Stimulated activated CD8-positive, alpha-beta memory T cell treated with anti-CD3 and anti-CD28 coated beads, Interleukin-2, amount 100 ng/mL, for 1 hour (primary cell): Measurements from ENCODE around the gene CAMSAP3.

Experiments
- DNase-seq, 2 donors: peaks; one replicate each; pipeline ENCODE4 v3.0.0-alpha.2; 2020; ENCODE audit warnings: low read depth in 2 of 2

The CAMSAP3 gene

DNA sequence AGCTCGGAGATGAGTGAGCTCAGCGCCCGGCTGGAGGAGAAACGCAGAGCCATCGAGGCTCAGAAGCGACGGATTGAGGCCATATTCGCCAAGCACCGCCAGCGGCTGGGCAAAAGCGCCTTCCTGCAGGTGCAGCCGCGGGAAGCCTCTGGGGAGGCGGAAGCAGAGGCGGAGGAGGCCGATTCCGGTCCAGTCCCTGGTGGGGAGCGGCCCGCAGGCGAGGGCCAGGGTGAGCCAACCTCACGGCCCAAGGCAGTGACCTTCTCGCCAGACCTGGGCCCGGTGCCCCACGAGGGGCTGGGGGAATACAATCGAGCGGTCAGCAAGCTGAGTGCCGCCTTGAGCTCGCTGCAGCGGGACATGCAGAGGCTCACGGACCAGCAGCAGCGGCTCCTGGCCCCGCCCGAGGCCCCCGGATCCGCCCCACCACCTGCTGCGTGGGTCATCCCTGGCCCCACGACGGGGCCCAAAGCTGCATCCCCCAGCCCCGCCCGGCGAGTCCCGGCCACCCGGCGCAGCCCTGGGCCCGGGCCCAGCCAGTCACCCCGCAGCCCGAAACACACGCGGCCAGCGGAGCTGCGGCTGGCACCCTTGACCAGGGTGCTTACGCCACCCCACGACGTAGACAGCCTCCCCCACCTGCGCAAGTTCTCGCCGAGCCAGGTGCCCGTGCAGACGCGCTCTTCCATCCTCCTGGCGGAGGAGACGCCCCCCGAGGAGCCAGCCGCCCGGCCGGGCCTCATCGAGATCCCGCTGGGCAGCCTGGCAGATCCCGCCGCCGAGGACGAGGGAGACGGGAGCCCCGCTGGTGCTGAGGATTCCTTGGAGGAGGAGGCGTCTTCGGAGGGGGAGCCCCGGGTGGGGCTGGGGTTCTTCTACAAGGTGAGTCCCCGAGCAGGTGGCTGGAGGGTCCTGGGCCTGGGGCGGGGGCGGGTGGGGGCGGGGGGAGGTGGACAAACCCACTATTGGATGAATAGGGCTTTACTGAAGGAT is 16.9 kb downstream of the CAMSAP3 start:
- no peak for DNase-seq

DNA sequence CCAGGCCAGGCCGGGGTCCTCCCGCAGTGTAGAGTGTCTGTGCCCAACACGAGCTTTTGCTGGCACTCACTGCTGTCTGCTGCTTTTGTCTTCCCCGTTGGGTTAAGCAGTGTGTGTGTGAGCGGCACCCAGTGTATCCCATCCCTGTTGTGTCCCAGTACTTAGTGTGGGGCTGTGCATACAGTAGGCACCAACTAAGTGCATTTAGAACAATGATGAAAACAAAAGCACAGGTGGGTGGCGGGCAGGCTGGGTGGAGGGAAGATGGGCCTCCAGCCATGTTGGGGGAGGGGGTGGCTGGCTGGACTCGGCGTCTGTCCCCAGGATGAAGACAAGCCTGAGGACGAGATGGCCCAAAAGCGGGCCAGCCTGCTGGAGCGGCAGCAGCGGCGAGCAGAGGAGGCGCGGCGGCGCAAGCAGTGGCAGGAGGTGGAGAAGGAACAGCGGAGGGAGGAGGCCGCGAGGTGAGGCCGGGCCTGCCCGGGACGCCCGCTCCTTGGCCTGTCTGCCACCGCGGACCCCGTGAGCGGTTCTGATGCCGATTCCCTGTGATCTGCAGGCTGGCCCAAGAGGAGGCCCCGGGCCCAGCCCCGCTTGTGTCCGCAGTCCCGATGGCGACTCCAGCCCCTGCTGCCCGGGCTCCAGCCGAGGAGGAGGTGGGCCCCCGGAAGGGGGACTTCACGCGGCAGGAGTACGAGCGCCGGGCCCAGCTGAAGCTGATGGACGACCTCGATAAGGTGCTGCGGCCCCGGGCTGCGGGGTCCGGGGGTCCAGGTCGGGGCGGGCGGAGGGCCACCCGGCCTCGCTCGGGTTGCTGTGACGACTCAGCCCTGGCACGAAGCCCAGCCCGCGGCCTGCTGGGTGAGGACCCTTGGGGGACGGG is 19.4 kb downstream of the CAMSAP3 start:
- no peak for DNase-seq

DNA sequence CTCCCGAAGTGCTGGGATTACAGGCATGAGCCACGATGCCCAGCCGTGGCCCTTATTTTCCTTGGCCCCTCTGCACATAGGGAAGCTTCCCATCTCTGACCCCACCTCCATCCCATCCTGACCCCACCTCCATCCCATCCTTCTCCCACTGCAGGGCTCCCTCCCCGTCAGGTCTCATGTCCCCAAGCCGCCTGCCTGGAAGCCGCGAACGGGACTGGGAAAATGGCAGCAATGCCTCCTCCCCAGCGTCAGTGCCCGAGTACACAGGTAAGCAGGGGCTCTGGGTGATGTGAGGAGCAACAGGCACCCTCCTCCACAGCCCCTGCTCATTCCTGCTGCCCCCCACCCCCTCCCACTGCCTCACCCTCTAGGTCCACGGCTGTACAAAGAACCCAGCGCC is 21.5 kb downstream of the CAMSAP3 start:
- no peak for DNase-seq

DNA sequence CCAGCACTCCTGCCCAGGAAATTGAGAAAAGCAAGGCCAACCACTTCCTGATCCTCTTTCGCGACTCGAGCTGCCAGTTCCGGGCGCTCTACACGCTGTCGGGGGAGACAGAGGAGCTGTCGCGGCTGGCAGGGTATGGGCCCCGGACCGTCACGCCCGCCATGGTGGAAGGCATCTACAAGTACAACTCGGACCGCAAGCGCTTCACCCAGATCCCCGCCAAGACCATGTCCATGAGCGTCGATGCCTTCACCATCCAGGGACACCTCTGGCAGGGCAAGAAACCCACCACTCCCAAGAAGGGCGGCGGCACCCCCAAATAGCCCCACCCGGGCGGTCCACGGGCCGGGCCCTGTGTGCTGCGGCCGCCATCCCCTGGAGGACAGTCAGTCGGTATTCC is 22.1 kb downstream of the CAMSAP3 start:
- no peak for DNase-seq

DNA sequence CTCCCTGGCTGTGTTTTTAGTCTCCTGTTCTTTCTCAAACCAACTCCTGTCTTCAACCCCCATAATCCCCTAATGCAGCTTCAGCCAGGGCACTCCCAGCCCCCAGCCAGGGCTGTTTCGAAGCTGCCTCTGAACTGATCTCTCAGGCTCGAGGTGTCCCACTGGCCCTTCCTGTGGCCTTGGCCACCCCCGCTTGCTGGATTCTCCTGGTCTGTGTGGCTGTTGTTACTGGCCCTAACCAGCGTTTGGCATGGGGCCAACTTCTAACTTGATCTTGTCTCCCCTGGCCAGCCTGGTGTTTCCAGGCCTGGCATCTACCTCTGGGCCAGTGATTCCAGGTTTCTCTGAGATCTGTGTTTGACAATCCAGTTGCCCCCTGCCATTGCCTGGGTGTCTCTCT is 22.7 kb downstream of the CAMSAP3 start:
- no peak for DNase-seq

DNA sequence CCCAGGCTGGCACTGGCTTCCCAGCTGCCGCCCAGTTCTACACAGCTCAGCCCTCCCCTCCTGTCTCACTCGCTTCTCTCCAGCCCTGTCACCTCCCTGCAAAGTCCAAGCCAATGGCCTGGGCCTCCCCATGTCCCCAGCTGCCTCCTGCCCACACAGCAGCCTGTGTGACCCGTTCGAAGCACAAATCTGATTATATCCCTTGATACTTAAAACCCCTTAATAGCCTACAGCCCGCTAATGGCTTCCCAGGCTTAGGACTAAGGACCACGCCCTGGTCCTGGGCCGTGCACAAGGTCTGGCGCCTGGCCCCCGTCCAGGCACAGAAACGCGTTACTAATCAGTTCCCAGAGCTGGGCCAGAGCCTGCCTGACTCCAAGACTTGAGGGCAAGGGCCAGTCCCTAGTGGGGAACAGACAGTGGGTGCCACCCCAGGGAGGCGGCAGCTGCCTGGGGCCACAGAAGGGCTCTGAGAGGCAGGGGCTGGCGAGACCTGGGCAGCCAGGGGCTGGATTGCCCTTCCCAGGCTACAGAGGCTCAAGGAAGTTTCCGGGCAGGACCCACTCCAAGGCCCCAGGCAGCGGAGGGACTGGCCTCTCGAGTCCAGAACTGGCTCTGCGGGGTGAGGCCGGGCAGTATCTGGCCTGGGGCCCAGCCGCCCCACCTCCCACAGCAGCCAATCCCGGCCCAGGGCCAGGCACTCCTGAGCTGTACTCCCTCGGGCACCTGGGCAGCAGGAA is 23.3 kb downstream of the CAMSAP3 start:
- DNase-seq: no peak

DNA sequence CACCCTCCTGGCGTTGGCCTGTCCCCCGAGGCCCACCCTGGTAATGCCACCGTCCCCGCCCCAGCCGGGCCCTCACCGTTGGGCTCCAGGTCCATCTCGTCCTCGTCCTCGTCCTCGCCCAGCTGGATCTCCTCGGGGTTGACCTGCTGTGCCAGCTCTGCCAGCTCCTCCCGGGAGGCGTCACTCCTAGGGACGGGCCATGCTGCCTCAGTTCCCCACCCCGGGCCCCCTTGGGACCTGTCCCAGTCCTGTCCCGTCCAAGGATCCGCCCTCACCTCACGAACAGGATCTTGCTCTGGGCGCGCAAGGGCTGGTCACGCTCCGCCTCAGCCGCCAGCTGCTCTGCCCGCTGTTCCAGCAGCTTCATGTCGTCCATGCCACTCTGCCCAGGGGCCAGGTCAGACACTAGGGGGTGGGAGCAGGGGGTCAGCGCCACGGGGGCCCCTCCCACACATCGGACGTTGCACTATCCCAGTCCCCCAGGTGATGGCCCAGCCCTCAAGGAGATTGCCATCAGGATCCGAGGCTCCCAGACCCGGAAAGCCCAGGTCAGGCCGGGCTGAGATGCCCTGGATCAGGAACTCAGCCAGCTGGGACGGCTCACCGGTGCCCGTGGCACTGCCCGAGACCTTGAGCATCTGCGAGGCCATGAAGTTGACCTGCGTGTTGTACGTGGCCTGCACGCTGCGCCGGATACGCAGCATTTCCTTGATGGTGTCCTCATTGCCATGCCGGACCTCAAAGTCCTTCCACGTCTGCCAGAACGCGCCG is 24.2 kb downstream of the CAMSAP3 start:
- no peak for DNase-seq

DNA sequence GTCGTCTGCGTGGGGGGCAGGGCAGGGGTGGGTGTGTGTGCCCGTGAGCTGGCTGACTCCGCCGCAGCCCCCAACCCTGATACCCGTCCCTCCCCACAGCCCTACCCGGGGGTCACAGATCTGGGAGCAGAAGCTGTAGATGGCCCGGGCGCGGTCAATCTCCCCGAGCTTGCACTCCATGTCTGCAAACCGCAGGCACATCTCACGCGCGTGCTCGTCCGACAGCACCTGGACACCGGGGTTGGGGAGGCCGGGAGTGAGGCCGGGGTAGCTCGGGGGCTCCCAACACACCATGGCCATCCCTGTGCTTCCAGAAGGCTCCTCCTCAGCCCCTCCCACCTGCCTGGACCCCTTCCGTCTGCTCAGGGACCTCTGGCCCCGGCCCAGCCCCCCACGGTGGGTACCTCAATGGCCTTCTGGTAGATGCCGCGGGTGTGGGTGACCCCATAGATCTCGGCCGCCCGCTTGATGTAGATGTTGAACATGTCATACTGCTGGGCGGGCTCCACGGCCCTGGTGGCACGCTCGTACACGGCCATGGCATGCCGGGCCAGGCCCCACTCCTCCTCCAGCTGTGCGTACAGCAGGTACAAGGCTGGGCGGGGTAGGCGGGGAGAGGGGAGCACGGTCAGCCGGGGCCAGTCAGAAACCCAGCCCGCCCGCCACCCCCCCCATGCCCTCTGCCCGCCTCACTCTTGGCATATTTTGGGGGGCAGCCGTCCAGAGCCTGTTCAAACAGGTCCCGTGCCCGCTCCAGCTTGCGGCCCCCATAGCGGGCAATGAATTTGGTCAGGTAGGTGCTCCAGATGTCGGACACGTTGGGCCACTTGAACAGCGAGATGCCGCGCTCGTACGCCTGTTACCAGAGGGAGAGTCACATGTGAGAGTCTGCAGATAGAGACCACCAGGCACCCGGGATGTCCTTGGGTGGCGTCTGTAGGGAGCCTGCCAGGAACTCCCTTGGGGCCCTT is 25.1 kb downstream of the CAMSAP3 start:
- DNase-seq: no peak

DNA sequence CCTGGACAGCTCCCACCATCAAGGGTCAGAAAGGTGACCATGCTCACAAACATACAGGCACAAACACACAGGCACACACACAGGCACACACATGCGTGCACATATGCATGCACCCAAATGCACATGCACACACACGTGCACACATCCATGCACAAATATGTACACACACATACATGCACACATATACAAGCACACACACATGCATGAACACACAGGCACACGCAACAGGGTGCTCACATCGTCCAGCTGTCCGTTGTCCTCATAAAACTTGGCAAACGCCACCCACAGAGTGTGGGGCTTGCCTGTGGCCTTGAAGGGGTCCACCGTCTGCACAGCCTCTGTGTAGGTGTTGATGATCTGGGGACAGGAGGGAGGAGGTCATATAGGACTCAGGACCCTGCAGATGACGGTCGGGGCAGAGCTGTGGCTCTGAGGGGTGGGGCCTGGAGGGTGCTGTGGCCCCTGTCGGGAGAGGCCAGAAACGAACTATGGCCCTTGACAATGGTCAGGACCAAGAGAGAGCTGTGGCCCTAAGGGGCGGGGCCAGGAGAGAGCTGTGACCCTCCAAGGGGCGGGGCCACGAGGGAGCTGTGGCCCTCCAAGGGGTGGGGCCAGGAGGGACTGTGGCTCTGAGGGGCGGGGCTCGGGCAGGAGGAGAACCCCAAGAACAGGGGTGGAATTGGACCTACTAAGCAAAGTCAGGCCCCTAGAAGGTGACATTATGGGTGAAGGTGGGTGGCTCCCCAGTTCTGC is 27.4 kb downstream of the CAMSAP3 start:
- no peak for DNase-seq

DNA sequence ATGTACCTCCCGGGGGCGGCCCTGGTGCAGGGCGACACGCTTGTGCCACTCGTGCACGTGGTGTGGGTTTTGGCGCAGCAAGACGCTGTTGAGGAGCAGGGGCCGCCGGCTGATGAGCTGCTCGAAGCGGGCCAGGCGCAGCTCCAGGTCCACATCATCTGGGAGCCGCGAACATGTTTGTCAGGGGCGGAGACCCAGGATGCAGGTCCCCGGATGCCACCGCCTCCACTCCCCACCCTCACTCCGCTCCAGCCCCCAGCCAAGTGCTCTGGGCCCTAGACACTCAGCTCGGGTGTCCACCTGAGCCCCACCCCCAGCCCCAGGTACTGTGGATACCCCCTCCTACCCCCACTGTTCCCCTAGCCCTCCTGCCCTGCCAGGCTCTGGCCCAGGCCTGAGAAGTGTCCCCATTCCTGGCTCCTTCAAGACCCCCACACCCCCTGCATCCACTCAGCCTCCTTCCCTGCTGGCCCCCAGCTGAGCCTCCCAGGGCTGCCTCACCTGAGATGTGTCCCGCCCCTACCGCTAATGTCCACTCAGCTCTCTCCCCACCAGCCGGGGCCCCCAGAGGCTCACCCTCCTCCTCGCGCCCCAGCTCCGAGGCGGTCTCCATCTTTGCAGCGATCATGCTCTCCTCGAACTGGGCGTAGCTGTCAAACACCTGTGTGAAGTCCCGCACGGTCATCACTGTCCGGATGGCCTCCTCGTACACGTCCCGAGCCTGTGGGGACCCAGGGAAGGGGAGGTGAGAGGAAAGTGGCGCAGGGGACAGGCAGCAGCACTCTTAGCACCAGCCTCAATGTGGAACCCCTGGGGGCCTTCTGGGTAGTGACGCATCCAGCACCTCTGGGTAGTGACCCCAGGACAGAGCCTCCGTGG is 28.3 kb downstream of the CAMSAP3 start:
- no peak for DNase-seq

DNA sequence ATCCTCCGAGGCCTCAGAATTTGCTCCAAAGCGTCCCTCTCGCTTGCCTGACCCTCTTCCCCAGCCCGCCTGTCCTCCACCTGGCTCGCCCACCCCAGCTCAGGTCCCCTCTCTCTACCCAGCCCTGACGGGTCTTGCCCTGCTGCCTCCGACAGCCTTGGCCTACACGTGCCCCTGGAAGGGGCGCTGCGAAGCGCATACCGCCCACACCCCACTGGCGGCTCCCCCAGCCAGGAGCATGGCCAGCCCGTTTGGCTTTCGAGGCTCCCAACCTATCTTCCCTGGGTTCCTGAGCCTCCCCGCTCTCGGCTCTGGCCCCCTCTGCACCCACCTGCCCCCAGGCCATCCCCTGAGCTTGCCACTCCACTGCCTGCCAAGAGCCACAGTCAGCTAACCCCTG is 29.1 kb downstream of the CAMSAP3 start:
- no peak for DNase-seq

DNA sequence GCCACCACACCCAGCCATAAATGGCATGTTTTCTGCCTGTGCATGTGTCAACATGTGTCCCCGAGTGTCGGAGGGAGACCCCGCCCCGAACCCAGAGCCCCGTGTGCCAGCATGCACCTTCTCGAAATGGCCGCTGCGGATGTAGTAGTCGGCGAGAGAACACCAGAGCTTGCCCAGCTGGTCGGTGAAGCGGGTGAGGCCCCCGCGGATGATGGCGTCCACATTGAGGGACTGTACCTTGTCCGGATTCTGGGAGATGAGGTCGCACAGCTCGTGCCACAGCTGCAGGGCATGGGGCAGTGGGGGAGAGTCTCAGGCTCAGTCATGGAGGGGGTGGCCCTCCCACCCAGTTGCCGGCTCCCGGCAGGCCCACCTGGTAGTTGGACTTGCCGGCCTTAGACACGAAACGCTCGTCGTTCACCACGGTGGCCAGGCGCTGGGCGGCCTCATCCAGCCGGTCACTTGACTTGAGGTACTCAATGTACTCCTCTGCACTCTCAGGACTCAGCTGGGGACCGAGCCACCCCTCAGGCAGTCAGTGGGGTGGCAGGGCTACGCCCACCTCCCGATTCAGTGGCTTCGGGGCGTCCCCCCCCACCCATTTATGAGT is 30.2 kb downstream of the CAMSAP3 start:
- no peak for DNase-seq

DNA sequence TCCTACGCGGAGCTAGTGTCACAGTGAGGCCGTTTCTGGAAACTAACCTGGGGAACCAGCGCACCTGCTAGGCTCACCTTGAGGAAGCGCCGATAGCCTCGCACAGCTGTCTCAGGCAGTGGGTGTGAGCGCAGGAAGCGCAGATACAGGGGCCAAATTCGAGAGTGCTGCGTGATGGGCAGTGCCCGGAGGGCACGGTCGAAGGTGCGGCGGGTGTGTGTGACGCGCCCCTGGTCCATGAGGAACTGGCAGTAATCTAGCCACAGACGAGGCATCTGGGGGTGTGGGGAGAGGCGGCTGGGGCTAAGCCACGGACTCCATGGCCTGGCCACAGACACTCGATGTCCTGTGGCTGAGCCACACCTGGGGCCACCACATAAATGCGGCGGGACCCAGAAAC is 31.5 kb downstream of the CAMSAP3 start:
- no peak for DNase-seq

DNA sequence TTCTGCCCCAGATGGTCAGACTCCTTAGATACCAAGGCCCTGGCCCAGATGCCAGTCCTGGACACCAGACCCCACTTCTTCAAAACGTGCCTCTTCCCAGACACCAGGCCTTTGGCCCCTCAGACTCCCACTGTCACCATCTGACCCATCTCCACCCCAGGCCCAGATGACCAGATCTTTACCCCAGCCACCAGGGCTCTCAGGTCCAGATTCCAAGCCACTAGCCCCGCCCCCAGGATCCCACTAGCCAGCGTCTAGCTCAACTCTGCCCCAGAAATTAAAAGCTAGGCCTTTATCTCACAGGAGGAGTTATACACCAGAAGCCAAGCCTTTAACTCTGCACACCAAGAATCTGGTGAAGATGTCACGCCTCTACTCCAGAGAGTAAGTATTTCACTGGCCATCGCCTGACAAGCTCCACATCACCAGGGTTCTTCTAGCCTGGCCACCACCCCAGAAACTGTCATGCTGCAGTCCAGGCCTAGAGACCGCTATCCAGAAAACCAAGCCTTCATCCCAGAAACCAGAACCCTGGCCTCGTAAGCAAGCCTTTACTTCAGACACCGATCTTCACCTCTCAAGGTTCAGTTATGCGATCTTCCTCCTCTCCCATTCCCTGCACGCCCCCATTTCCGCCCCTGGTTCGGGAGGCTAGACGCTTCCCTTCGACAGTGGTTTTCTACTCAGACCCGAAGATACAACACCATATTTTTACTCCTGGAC is 33.1 kb downstream of the CAMSAP3 start:
- no peak for DNase-seq

DNA sequence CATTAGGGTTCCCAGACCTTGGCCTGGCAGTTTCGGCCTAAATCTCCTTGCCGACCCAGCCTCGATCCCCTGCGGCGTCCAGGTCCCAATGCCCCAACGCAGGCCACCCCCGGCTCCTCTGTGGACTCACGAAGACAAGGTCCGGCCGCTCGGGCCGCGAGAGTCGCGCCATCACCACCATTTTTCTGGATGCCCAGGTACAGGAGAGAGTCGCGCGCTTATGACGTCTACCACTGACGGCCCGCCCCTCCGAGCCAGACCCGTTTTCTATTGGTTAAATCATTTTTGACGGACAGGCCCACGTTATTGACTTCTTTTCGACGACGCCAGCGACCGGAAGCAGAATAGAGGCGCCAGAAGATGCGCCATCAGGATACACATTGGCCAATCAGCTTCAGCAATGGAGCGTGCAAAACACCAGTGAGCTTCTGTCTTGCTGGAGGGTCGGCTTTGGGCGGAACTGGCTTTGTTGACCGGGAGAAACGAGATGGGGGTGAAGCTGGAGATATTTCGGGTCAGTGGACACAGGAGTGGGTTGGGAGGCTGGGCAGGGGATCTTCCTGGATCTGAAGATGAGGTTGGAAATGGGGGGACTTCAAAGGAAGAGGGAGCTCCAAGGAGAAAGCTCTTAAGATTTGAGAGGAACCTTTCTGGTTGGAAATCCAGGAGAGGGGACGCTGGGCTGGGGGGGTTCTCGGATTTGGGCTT is 33.8 kb downstream of the CAMSAP3 start, which contains the start of the genes PET100 and XAB2:
Gene PET100, plus strand, starts transcription at position 447 of the 708 bp plus-strand sequence. Its CDS starts 41 bp downstream, at position 488.
Gene XAB2, minus strand, starts transcription at position 199 of the 708 bp plus-strand sequence. Its CDS starts 18 bp downstream, at position 181.
- peak; percentile 82 to 86 for DNase-seq

DNA sequence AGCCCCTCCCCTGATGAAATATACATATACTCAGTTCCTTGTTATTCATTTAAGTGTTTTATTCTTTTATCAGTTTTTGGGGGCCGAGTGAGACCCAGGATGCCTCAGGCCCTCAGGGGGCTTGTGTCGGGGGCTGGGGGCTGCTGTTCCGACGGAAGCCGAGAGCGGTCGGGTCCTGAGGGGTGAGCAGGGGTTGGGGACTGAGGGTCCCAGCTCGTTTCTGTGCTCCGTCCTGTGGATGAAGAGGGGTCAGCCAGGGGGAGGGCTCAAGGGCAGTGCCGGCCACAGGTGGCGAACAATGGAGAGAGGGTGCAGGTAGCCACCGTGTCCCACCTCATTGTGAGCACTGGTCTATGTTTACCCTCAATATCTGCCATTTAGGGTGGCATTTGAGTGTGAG is 35.9 kb downstream of the CAMSAP3 start:
- DNase-seq: no peak
